Germinal center (tissue), 1 donor: ENCODE measurements around the gene SPACA7.
"Not testable (repeated sequence)": the region's sequence is repeated elsewhere in the genome, so short reads cannot be mapped to it uniquely, and the experiment has no call there.

Experiments
- DNase-seq: peaks from one replicate; pipeline ENCODE4 v3.0.0; 2012; ENCODE audit warnings: mixed read lengths, low spot score

SPACA7 gene

DNA sequence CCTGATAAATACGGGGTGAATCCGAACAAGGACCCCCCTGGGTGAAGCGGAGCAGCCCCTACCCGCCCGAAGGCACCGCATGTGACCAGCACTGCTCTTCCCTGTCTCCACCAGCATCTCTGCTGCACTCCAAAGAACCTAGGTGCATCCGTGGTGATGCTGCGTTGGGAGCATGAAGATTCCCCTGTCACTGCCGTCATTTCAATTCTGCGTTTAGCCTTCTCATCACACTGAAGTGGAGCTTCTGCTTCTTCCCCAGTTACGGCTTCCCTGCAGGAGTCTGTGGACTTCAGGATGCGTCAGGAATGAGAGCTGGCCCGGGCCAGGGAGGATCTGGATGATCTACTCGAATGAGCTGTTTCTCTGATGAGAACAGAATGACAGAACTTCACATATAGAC, 47.9 kb downstream of the SPACA7 start:
- no peak for DNase-seq

DNA sequence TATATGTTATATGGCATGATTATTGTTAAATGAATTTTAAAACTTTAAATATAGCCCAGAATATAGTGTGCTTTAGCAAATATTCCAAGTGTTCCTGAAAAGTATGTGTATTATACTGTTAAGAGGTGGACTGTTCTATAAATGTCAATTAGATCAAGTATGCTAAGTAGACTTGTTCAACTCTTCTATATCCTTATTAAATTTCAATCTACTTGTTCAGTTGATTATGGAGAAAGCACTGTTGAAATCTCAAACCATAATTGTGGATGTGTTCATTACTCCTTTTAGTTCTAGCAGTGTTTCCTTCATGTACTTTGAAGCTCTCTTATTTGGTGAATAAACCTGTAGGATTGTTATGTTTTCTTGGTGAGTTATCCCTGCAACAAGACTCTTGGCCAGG, 52.5 kb downstream of the SPACA7 start:
- DNase-seq: no peak

DNA sequence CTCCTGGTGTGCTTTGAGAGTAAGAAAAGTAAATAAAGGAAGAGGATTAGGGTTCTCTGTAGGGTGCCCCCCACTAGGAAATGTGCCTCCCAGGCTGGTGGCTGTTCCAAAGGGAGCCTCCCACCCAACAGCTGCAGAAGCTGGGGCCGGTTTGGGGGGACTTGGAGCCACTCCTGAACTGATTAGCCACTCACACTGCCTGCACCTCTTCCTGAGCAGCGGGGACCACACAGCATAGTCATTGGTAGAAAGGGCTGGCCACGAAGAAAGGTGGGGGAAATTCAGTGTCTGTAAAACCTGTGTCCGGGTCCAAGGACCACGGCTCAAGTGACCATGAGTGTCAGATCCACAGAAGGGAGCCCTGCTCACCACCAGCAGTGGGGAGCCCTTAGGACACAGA, 55.6 kb downstream of the SPACA7 start:
- DNase-seq: no peak

DNA sequence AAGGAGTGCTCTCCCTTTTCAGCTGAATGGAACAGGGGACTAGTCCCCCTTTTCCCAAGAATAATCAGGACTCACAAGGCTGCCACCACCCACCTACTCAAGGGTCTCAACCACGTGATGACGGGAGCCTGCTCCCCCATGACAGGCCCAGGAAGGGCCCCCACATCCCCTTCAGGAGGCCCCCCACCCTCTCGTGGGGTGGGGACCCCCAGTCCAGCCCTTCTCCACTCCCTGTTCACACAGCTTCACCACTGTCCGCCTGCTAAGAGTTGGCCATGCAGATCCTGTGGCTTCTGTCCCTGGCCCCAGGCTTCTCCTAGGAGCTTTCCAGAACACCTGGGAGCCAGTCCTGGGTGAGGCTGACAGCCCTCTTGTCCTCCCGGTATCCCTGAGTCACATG, 56.6 kb downstream of the SPACA7 start:
- DNase-seq: not testable (repeated sequence)

DNA sequence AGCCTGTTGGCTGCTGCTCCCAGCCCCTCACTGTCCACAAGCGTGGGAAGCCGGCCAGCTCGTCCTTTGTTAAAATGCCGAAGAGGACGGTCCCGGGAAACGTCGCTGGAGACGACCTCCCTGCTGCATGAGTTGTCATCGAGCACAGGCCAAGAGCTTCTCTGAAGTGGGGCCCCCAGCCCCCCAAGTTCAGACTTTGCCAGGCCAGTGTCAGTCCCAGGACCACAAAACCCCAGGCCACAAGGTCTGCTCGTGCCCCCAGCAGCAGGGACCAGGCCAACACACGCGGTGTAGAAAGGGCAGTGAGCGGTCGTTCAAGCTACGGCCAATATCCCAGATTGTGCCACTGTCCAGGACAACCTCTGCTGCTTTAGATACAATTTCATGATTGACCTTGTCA, 57.4 kb downstream of the SPACA7 start:
- not testable (repeated sequence) for DNase-seq

DNA sequence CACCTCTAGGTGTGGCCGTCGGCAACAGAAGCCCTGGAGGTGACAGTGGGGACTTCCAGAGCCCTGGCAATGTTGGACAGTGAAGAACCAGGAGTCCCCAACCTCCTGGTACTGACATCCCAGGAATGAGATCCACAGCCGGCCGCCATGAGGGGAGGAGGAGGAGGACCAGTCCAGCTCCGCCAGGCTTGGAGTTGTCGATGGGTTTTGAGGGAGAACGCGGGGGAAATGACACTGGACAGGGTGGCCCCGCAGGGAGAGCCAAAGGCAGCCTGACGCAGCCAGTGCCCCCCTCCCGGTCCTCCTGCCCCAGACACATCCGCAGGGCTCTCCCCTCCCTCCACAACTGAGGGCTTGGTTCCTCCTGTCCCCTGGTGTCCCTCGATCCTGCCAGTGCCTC, 57.9 kb downstream of the SPACA7 start:
- DNase-seq: no peak

DNA sequence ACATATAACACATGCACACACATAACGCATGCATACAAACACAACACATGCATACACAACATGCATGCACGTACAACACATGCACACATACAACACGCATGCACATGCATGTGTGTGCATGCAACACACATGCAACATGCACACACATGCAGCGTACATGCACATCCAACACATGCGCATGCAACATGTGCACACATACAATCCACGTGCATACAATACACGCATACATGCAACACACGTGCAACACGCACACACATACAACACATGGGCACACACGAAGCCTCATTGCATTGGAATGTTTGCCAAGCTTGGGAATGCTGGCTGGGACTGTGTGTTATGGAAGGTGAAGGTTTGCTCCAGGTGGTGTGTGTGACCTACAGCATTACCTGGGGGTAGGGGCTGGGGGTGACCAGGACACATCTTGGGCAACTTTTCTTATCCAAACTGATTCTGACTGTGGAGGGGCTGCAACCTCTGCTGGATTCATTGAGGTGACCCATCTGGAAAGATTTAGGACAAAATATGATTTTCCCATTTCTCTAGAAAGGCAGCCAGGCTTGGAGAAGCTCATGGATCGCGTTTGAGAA, 58.9 kb downstream of the SPACA7 start:
- DNase-seq: no peak

DNA sequence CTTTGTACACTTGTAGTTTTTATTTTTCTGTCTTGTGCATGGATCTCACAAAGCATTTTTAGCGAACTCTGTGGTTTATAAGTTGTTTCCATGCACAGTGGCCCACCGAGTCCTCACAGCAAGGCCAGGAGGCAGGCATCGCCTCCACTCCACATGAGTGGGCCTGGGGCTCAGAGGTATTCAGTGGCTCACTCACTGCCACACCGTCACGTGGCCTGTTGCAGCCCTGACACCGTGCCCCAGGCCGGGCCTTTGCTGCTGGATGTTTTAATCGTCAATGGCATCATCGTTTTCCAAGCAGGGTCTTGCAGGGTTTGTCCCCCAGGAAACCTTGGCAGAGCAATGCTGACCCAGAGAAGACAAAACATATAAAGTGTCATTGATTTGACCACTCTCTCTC, 59.8 kb downstream of the SPACA7 start:
- DNase-seq: no peak

DNA sequence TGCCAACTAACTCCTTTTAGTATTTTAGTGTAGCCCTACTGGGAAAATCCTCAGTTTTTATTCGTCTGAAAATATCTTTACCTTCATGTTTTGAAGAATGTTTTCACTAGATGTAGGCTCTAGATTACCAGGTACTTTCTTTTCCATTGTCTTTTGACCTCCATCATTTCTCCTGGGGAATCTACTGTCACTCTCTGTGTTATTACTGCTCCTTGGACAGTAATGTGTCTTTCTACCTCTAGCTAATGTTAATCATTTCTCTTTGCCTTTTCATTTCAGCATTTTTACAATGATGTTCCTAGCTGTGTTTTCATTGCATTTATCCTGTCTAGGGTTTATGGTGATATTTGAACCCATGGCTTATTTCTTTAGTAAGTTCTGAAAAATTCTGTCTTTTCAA, 61.9 kb downstream of the SPACA7 start:
- no peak for DNase-seq

DNA sequence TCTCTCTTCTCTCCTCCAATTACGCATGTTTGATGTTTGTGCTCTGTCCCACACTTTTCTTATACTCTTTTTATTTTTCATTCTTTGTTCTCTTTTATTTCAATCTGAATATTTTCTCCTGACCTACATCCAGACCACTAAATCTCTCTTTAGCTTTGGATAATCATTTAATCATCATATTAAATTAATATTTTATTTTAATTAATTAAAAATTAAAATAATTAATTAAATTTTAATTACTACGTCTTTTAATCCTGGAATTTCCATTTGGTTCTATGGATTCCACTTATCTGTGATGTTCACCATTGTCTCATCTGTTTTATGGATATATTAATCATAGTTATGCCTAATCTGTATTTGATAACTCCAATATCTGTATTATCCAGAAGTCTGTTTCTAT, 62.4 kb downstream of the SPACA7 start:
- DNase-seq: no peak

DNA sequence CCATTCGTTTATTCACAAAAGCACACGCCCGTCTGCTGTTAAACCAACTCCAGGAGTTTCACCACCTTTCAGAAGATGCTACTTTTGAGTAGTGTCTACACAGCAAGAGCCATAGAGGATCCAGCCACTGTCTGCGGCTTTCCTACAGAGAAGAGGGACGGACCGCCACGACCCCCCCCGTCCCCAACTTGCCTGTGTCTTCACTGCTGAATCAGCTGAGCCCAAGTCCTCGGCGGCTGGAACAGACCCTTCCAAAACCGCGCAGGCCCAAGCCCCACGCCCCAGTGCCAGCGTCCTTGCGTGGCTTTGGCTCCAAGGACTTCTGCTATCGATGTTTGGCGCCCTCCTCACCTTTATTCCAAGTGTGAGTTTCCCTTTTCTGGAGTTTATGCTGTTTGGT, 65.1 kb downstream of the SPACA7 start:
- no peak for DNase-seq

DNA sequence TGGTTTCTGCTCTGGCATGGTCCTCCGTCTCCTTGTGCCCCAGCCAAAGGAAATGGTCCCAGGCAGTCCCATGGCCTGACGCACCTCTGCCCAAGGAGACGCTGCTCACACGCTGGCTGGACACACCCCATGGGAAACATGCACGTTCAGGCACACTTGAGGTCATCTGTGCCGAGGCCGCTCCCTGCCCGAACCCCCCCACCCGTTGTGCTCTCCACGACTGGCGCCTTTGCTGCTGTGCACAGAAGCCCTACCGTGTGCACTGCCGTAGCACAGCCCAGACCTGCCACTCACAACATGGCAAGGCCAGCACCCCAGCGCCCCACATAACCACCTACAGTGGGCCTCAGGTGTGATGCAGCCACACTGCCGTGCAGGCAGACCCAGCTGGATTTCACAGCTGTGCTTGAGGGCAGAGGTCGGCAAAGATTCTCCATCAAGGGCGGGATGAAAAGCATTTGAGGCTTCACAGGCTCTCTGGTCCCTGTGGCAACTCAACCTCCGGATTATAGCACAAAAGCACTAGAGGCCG, 65.7 kb downstream of the SPACA7 start:
- DNase-seq: no peak

DNA sequence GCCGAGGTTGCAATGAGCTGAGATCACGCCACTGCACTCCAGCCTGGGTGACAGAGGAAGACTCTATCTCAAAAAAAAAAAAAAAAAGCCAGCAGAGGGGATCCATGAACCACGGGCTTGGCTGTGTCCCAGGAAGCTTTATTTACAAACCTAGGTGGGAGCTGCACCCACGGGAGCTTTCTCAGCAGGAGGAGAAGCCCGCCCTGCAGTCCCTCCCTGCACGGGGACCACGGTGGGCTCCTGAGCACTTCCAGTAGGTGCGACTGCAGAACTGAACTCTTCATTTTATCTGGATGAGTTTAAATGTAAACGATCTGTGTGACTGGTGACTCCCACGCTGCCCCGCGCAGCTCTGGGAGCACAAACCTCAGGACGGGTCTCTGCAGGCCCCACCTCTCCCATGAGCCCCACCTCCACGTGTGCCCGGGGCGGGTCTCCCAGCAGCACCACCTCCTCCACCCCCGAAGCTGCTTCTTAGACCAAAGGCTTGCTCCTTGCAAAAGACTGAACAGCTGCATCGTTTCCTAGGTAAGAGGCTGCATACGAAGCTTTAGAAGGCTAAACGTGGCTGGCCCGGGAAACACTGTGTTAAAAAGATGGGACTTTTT, 66.4 kb downstream of the SPACA7 start:
- DNase-seq: no peak

DNA sequence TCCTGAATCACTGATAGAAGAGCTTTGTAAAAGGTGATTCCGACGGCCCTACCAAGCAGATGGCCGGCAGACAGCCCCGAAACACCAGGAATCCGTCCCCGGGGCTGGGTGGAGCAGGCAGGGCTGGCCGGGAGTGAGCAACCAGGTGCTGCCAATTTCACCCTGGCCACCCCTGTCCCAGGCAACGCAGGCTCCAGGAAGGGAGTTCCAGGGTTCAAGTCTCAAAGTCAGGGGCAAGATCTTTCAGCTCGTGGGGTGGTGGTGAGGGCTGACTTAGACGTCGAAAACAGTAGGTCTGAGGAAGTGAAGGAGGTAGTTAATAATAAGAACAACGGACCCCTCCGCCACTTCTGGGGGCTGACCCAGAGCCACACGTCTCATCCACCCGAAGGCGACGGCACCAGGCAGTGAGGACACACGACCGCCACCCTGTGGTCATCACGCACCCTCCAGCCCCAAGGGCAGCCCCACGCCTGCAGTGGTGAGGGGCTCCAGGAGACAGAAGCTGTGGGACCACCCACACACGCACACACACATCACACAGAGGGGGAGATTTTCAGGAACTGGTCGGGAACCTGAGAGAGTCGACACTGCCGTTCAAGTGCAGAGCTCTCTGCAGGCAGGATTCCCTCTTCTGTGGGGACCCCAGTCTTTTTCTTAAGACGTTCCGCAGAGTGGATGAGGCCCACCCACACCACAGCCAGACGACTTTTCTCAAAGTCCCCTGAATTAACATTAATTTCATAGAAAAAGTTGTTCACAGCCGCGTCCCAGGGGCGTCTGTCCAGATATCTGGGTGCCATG, 67.2 kb downstream of the SPACA7 start:
- DNase-seq: no peak

DNA sequence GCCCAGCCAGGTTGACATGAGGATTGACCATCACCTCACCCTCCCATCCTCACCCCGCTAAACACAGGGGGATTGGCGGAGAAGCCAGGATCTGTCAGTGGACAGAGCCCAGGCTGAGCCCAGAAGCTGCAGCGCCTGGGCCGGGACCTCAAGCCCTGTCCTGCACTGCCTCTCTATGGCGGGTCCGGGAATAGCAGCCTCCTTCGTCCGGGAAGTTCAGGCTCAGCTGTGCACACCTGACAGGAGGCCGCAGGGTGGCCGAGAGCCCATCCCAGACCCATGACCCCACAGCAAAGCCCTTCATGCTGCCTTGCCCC, 67.8 kb downstream of the SPACA7 start:
- peak; percentile 50 for DNase-seq

DNA sequence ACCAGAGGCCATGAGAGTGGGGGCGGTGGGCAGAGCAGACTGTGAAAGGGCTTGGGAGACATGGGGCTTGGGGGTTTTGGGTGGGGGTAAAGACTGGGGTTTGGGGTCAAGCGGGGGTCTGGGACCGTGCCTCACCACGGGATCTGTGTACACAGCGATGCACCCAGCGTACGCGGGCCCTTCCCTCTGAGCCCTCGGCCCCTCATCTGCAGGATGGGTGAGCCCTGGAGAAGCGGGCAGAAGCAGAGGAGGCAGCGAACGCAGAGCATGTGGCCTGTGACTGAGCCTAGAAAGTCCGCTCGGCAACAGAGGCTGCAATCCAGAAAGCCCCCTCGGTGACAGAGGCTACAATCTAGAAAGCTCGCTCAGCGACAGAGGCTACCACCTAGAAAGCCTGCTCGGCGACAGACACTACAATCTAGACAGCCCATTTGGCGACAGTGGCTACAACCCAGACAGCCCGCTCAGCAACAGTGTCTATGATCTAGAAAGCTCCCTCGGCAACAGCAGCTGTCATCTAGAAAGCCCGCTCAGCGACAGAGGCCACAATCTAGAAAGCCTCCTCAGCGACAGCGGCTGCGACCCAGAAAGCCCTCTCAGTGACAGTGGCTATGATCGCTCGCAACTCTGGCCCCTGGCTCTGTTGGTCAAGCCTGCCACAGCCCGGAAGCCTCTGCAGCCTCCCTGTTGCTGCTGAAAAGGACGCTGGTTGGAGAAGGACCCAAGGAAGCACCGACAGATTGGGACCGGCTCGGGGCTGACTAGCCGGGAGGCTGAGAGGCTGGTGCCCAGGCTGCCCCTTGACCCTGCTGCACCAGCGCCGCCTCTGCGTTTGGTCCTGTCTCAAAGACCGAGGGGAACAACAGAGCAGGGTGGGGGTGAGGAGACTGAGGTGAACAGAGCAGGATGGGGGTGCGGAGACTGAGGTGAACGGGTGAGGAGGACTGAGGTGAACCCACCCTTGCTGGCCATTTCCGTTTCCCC, 68.6 kb downstream of the SPACA7 start:
- no peak for DNase-seq

DNA sequence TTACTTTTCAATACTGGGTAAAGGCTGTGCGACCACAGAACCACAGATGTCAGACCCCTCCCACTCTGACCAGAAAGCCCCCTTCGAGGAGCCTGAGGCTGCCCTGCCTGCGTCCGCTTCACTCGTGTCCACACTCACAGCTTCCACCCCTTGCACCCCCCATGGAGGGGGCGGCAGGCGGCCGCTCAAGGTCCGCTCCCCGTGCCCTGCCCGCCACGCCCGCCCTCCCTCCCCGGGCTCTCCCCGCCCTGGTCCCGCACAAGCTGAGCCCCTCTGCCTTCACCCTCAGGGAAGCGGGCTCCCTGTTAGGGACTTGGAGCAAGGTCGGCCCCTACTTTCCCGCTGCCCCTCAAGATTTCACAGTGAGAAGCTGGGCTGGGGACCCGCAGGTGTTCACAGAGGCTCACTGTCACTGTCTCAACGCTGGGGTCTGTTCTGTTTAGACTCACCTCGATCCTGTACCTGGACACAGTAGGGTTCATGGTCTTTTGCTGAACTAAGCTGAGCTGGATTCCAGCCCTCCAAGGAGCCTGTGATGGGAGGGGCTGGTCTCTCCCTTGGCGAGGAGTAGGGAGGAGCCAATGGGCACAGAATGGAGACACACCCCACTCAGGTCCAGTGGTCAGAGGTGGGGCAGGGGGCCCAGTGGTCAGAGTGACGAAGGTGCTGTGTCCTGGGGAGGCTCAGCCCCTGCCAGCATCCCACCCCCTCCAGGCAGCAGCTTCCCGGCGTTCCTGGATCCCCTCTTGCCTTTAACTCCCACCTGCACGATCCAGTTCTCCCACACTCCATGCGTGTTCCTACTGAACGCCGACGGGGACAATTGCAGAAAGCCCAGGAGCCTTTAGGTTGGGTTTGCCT, 69.5 kb downstream of the SPACA7 start:
- DNase-seq: no peak

DNA sequence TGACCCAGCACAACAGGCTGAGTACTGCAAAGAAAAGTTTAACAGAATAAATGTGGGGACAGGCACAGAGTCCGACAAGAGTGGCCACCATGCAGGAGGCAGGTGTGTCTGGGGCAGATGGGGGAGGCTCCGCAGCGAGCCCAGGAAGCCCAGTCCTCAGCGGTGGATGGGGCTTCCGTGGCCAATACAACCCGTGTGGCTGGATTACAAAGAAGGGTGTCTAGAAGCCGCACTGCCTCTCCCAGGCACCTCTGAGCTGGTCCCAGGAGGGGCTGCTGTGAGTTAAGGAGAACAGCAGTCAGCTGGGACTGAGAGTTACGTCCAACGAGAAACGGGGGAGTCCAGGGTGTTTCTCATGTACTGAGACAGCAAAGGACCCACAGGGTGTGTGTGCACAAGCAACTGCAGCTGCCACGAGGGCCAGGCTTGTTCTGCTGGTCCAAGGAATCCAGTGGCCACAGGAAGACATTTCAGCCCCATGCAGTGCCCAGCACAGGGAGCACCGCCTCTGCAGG, 70.2 kb downstream of the SPACA7 start:
- no peak for DNase-seq

DNA sequence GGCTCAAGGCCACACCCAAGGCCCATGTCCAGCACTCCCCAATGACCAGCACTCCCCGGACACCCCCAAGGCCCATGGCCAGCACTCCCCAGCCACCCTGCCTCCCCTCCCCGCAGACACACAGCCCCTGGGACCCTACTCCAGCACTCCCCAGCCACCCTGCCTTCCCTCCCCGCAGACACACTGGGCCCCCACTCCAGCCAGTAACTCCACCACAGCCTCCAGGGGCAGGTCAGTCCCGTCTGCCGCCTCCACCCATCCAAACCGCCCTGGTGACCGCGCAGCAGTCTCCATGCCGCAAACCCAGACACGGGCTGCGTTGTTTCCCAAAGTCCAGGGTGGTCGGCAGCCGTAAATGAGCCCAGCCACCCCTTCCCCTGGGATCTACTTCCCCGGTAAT, 70.7 kb downstream of the SPACA7 start:
- DNase-seq: no peak

DNA sequence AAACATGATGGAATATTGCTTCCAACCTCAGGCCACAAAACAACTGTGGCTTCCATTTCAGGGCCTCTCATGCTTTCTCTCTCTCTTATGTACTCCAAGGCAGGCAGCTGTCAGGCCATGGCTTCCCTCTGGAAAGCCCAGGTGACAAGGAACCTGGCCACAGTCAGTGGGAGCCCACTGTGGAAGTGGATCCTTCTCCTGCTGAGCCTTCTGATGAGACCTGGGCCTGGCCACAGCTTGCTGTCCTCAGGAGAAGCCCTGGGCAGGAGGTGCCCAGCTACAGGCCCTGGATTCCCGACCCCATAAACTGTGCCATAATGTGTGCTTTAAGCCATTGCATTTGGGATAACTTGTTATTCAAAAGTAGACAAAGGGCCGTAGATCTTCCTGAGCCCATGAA, 71.2 kb downstream of the SPACA7 start:
- DNase-seq: no peak
